Measurements from ENCODE around the gene TSSK3.
"Not testable (repeated sequence)": the region's sequence is repeated elsewhere in the genome, so short reads cannot be mapped to it uniquely, and the experiment has no call there.

Gene TSSK3

DNA sequence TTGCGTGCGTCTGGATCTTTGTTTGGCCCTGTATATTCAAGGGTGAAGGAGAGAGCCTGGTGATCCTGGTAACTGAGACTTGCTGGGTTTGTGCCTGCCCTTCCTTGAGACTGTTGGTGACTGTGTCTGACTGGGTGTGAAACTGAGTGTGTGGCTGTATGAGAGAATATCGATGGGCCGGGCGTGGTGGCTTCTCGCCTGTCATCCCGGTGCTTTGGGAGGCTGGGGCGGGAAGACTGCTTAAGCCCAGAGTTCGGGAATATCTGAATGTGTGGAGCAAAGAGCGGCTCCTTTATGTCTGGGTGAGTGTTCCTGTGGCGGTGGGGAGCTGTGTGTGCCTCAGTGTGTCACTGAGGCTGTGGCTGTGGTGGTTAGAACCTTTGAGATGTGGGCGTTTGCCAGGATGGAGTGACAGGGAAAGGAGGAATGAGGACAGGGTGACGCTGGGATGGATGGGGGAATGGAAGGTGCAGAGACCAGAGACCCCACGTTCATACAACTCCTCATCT, 23.6 kb upstream of the TSSK3 start:
- DNase-seq (ENCODE audit: low read depth in 2 of 2) = no peak

DNA sequence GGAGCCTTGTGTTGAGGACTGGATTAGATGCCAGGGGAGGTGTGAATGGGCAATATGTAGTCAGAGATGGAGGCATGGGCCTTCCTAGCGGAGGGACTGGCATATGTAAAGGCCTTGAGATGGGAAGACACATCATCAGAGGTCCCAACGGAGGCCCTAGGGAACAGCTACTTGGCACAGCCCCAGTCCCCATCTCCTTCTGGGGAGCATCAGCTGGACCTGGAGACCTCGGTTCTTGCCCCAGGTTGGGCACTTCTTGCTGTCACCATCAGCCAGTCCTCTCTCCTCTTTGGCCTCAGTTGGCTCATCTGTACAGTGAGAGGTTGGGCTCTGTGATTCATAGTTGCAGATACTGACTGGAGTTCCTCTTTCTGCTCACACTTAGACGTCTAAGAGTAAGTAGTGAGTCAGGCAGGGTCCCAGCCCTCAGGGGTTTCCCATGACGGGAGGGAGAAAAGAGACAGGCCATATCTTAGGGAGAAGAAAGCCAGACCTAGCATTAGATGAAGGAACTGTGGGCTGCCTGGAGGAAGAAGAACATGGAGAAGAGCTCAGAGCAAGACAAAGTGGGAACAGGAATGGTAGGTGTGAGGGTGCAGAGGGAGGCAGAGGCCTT, 22.9 kb upstream of the TSSK3 start:
- DNase-seq (ENCODE audit: low read depth in 2 of 2) = no peak

DNA sequence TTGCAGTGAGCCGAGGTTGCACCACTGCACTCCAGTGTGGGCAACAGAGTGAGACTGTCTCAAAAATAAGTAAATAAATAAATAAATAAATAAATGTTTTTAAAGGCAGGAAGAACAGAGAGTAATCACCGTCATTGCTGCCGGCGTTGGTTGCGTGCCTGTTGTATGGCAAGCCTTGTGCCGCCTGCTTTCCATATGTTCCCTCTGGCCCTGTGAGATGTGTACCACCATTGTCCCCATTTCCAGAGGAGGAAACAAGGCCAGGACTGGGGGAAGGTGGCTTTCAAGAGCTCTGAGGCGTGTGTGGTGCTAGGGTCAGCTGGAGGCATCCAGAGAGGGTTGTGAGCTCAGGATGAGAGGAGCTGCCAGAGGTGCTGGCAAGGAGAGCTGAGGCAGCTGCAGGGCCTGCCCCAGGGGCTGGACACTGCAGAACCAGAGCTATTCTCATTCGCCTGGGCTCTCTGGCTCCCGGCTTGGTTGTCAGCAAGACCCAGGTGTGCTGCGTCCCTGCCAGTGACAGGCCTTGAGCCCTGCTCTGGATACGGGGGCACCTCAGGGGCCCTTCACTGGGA, 21.1 kb upstream of the TSSK3 start:
- no peak for DNase-seq (ENCODE audit: low read depth in 2 of 2)

DNA sequence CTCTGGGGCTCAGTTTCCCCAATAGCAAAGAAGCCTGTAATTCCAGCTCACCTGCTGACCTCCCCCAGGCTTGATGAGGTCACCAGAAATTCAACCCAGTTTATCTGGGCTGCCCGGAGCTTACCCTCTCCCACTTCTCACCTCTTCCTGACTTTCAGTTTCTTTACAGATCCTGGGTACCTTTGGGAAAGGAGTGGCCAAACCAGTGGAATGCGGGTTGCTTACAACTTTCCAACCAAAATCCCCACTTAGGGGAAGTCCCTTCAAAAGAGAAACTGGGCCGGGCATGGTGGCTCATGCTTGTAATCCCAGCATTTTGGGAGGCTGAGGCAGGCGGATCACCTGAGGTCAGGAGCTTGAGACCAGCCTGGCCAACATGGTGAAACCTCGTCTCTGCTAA, 20.4 kb upstream of the TSSK3 start:
- no peak for DNase-seq (ENCODE audit: low read depth in 2 of 2)

DNA sequence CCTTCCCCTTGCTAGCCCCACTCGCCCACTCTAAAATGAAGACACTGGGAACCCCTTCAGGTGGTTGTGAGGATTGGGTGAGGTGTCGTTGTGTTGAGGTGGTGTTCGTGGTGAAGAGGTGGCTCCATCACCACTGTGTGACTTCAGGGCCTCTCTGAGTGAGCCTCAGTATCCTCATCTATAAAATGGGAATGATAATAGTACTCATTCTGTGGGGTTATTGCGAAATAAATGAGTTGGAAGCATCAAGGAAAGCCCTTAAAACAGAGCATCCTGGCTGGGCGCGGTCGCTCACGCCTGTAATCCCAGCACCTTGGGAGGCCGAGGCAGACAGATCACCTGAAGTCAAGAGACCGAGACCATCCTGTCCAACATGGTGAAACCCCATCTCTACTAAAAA, 19.6 kb upstream of the TSSK3 start:
- no peak for DNase-seq (ENCODE audit: low read depth in 2 of 2)

DNA sequence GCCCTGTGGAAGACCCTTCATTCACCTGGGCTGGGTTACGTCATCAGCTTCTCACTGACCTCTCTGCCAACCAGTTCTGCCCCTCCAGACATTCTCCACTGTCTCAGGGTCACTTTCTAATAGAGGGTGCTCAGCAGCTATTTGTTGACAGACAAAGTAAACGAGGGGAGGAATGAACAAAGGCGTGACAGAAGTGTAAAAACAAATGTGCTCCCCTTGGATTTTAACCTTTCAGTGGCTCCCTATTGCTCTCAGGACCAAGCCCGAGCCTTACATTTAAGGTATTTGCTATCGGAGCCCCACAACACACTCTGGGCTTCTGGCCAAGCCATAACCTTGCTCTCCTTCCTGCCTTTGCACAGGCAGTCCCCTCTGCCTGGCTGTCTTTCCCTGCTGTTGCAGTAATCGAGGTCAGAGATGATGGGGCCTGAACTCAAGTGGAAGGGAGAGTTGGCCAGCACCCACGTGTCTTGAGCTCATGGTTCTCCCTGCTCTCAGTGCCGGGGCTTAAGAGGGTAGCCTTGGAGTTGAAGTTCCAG, 17.0 kb upstream of the TSSK3 start:
- no peak for DNase-seq (ENCODE audit: low read depth in 2 of 2)

DNA sequence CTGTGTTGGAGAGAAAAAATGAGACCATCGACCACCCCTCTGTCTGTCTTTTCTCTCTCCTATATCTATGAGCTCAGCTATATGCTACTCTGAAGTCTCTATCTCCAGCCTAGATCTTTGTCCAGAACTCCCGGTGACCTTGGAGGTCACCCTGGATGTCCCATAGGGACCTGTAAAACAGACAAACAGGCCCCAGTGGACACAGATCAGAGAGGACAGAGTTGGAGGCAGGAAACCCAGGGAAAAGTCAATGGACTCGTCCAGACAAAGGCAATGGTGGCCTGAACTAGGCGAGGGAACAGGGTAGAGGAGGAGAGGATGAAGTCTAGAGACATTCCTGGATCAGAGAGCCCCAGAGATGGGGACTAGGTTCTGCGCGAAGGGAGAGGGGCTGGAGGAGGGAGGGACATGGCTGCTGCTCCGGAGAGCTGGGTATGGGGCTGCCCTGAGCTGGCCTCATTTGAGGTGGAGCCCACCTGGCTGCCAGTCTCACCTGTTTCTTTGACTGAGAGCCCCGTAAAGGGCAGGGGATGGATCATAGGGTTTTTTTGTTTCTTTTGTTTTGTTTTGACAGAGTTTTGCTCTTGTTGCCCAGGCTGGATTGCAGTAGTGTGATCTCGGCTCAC, 15.7 kb upstream of the TSSK3 start:
- no peak for DNase-seq (ENCODE audit: low read depth in 2 of 2)

DNA sequence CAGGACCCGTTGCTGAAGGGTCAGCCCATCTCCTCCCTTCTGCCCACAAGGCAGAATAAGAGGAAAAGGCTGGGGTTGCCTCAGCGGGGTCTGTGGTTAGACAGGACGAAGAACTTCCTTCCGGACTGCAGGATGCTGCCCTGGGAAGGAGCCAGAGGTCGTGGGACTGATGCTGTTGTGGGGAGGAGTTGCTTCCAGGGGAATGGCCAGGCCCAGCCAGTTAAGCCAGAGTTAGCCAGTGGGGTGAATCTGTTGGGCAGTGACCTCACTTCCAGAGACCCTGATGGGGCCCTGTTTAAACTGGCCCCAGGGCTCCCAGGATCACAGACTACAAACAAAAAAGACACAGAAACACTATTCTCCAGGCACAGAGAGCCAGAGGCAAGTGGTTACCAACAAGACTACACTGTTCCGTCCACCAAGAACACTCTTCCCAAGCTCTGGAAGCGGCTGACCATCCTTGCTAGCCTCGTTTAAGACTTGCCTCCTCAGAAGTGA, 13.1 kb upstream of the TSSK3 start:
- no peak for DNase-seq (ENCODE audit: low read depth in 2 of 2)

DNA sequence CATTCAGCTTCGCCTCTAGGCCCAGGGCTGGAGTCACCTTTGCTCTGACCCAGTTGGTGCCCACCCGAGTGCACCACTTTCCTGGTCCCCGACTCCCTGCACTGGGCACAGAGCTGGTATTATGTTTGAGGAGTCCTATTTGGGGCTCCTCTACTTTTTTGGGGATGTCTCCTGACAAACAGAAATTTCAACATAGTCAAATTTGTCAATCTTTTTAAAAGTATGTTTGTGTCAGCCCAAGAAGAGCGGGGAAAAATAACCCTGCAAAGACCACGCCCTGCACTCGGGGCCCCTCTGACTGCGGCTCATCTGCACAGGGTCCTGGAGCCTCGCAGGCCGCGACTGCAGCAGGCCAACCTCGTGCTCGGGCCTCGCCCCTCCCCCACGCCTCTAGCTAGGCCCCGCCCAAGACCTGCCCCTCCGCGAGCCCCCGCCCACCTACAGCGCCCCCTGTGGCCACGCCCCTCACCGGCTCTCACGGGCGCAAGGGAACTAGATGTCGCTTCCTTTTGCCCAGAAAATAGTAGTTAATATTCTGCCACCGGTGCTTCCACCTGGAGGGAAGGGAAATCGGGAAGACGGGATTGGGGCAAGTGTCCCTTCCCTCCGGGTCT, 11.4 kb upstream of the TSSK3 start:
- DNase-seq (ENCODE audit: low read depth in 2 of 2) = peak; percentile 63 to 76

DNA sequence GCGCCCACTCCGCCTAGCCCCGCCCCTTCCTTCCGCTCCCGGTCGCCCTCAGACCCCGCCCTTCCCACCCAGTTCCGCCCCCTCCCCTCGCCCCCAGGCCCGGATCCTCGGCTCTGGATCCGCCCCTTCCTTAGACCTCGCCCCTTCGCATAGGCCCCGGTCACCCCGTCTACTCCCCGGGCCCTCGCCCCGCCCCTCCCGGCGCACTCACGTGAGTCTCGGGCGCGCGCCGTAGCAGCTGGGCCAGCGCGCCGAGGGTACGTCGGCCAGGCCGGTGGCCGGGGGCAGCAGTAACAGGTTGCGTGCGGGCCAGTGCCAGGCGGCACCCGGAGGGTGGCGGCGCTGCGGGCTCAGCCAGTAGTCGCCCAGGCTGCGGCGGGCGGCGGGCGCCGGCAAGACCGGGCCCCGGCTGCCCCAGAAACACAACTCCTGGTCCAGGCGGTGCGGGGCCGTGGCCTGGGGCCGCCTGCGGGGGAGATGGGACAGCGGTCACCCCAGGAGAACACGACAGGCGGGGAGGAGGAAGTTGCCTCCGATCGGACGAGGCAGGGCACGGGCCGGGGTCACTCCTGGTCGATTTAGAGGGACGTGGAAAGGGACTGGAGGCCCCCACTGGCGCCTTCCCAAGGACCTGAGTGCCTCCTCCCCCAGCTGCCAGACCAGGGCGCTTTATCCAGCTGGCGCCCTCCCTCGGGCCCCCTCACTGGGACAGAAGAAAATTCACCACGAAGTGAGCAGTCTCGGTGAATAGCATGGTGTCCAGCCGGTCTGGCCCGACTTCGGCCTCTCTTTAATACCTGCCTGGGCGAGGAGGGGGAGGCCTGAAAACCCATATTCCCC, 10.7 kb upstream of the TSSK3 start:
- DNase-seq (ENCODE audit: low read depth in 2 of 2) = peak; percentile 73 to 84

DNA sequence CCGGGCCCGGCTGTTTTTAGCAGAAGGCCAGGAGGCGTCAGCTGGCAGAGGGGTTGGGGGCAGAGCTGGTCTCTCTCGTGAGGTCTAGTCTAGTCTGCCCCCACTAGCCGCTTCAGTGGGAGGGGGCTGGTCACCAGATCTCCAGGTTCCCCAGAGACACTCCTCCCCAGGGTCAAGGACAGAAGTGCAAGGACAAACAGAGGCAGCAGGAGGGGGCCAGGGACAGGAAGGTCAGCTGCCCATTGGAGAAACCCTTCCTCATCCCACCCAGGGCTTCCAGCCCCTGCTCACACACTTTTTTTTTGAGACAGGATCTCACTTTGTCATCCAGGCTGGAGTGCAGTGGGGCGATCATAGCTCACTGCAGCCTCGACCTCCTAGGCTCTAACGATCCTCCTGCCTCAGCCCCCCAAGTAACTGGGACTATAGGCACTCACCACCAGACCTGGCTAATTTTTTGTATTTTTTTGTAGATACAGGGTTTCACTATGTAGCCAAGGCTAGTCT, 10.0 kb upstream of the TSSK3 start:
- no peak for DNase-seq (ENCODE audit: low read depth in 2 of 2)

DNA sequence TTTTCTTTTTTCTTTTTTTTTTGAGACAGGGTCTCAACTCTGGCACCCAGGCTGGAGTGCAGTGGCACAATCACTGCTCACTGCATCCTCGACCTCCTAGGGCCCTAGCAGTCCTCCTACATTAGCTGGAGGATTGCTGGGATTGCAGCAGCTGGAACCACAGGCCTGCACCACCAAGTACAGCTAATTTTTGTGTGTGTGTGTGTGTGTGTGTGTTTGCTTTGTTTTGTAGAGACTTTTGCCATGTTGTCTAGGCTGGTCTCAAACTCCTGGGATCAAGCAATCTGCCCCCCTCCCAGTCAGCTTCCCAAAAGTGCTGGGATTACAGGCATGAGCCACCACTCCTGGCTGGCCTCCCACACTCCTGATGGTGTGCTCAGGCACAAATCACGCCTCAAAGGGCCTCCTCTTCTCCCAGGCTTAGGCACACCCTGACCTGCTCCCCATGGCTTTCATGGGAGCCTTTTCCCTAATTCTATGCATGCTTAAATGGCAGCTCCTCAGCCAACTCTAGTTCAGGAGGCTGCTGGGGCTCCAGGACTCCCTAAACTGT, 9.4 kb upstream of the TSSK3 start:
- no peak for DNase-seq (ENCODE audit: low read depth in 2 of 2)

DNA sequence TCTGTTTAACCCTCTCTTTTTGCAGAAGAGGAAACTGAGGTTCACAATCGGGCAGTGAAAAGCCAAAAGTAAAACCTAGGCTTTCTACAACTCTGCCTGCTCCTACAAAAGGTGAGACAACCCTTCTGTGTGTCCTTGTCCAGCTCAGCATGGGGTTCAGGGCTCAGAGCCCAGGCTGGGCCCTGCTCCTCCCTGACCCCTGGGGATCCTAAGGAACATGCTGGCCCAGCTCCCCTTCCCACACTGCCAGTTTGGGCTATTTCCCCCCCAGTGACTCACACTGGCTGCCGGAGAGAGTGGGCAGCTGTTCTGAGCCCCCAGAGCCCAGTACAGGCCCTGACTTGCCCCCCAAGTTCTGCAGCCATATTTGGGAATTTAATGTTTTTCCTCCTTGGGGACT, 8.9 kb upstream of the TSSK3 start:
- no peak for DNase-seq (ENCODE audit: low read depth in 2 of 2)

DNA sequence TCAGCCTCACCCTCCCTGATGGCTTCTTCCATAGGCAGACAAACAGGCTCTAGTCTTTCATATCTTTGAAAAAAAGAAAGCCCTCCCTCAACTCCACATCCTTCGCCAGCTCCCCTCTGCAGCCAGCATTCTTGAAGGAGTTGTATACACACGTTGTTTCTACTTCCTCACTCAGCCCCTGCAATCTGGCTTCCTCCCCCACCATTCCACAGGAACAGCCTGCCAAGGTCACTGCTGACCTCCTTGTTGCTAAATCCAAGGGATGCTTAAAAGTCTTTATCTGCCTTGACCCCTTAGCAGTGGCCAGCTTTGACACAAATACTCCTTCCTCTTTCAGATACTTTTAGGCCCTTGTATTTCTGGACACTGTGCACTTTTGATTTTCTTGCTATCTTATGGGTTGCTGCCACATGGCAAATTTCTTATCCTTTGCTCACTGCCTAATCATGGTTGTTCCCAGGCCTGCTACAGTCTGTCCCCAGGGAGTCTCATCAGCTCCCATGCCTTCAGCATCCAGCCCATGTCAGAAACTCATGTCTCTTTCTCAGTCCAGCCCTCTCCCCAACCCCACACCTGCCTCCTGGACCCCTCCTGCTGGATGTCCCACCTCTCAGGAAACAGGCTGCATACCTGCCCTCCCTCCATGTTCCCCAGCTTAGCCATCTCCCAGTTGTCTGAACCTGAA, 8.3 kb upstream of the TSSK3 start:
- DNase-seq (ENCODE audit: low read depth in 2 of 2) = no peak

DNA sequence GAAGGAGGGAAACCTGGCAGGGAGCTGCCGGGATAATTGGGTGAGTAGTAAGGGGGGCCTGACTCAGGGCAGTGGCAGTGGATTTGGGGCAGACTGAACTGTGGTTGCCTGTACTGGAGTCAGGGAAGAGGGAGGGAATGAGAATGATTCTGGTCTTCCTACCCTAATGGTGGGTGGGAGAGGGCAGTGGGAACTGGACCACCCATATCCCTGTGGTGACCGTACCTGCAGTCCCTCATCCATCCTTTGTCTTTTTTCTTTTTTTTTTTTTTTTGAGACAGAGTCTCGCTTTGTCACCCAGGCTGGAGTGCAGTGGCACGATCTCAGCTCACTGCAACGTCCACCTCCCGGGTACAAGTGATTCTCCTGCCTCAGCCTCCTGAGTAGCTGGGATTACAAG, 6.6 kb upstream of the TSSK3 start:
- not testable (repeated sequence) for DNase-seq (ENCODE audit: low read depth in 2 of 2)

DNA sequence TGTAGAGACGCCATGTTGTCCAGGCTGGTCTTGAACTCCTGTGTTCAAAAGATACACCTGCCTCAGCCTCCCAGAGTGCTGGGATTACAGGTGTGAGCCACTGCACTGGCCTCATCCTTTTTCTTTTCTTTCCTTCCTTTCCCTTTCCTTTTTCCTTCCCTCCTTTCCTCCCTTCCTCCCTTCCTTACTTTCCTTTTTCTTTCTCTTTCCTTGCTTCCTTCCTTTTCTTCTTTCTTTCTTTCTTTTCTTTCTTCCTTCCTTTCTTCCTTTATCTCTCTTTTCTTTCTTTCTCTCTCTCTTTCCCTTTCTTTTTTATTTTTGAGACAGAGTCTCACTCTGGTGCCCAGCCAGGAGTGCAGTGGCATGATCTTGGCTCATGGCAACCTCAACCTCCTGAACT, 5.9 kb upstream of the TSSK3 start:
- DNase-seq (ENCODE audit: low read depth in 2 of 2) = no peak

DNA sequence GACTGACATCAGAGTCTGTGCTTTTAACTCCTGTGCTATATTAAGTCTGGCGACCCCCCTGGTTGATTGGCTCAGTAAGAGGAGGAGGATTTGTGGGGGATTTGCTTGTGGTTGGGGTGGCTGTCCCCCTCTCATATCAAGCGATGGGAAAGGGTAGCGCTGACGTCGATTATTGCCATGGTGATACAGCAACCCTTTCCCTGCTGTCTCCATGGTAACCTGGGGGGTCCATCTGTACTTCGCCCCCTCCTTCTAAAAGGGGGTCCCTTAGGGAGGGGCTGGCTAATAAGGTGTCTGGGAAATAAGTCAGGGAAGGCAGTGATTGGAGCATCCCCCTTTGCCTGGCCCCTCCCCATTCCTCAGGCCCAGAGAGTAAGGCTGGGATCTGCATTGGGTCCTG, 4.7 kb upstream of the TSSK3 start:
- no peak for DNase-seq (ENCODE audit: low read depth in 2 of 2)

DNA sequence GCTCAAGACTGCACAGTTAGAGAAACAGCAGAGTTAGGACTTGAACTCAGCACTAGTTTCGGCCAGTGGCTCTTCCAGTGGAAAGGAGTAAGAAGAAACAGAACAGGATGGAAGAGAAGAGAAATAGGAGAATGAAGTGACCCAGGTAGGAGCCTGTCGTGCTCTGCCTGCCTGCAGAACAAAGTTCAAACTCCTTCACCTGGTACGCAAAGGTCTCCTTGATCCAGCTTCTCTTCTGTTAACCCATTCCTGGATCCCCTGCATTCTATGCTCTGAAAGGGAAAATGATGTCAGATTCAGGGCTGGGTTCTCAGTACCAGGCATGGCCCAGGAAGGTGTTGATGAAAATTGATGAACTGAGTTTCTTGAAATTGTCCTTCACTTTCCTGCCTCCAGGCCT, 3.9 kb upstream of the TSSK3 start:
- no peak for DNase-seq (ENCODE audit: low read depth in 2 of 2)

DNA sequence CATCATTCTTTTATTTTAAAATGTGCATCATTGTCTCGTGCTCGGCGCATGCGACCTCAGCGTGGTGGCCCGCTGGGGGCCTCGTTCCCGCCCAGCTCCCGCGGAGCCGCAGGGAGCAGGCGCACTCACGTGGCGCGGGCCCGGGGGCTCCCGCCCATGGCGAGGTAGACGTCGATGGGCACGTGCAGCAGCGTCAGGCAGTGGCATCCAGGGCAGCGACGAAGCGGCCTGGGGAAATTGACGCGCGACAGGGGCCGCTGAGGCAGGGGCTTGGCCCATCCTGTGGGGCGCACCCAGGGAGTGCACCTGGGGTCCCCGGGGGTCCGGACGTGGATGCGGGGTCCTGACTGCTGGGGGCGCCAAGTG, 1.0 kb upstream of the TSSK3 start:
- DNase-seq (ENCODE audit: low read depth in 2 of 2) = no peak

DNA sequence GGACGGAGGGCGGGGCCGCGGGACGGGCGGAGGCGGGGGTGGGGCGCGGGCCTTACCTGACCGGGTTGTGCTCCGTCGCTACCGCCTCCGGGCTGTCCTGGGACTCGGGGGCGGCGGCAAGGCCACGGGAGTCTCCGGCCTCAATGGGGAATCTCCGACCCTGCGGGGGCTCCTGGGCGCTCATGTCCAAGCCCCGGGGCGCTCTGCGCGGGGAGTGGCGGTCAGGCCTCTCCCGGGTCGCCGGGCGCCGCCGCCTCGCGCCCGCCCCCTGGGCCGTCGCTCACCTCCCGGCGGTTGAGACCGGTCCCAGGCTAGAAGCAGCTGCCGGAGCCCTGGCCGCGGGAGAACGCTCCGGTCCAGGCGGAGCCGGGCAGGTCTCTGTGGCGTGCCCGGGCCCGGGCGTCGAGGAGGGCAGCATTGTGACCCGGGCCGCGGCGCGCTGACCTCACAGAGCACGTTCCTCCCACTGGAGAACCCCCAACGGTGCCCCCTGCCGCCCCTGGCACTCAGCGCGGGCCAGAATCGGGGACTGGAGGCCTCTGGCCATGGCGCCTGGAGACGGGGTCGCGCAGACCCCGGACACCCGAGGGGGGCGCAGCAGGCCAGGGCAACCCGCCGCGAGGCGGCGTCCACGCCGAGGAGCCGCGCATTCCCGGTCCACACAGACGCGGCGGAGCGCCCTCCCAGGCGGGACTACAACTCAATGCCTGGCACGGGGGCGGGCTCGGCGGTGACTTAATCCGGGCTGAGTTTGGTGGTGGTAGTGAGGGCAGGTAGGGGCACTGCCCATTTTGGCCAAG, 465 bp upstream of the TSSK3 start:
- no peak for DNase-seq (ENCODE audit: low read depth in 2 of 2)
